Vagina (tissue), 2 donors: ENCODE measurements around the gene TSPEAR.

Experiments used
- POLR2A ChIP-seq, 2 donors: fragments of 450-650 bp; IDR thresholded peaks; one replicate each; pipeline ENCODE4 v1.6.1; 2017; ENCODE audit warnings: antibody characterized with exemption in 2 of 2, mild to moderate bottlenecking in 2 of 2, moderate library complexity in 2 of 2
- POLR2AphosphoS5 ChIP-seq, 2 donors: sonication (generic); formaldehyde crosslinking; IDR thresholded peaks; one replicate each; pipeline ENCODE4 v1.9.0; 2017; ENCODE audit warnings: antibody characterized with exemption in 2 of 2, mild to moderate bottlenecking in 2 of 2, low read depth in 1 of 2; ENCODE audit not compliant: insufficient read depth in 1 of 2
- TF ChIP-seq, protein P1 (sequence below), 3 experiments: fragments of 450-650 bp in 2 of 3; fragments of 200-600 bp in 1 of 3; sonication (generic) in 1 of 3; IDR thresholded peaks; one replicate each; pipeline ENCODE4 v1.5.1; 2017 to 2019; ENCODE audit warnings: antibody characterized with exemption in 3 of 3, mild to moderate bottlenecking in 2 of 3, moderate library complexity in 2 of 3

DNA sequence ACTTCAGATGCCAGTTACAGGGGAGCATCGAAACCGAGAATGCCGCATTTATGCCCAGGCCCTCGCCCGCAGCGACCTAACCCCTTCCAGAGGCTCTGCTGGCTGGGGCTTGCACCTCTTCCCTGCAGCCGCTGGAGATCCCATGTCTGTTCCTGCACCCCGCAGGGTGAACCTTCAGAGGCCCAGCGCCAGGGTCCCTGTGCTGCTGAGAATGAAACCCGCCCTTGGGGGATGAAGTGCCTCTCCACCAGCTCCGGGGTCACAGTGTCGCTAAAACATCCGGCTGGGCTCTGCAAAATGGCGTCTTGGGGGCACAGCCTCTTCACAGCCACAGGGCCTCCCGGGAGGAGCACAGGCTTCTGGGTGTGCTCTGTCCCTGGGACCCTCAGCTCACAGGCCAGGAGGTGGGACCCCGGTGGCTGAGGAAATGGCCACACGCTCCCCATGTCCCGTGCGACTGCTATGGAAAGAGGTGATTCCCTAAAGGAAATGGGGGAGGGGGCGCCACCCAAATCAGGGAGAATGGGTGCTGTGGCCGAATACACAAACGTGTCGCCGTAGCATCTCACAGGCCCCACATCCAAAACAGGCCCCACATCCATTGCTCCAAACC, 39.9 kb upstream of the TSPEAR start:
- TF ChIP-seq POLR2A (IDR thresholded peaks at IDR 0.05) (no peak), POLR2AphosphoS5 (IDR thresholded peaks at IDR 0.05; ENCODE audit: insufficient read depth in 1 of 2, low read depth in 1 of 2) (no peak)
- TF ChIP-seq, protein P1, sequence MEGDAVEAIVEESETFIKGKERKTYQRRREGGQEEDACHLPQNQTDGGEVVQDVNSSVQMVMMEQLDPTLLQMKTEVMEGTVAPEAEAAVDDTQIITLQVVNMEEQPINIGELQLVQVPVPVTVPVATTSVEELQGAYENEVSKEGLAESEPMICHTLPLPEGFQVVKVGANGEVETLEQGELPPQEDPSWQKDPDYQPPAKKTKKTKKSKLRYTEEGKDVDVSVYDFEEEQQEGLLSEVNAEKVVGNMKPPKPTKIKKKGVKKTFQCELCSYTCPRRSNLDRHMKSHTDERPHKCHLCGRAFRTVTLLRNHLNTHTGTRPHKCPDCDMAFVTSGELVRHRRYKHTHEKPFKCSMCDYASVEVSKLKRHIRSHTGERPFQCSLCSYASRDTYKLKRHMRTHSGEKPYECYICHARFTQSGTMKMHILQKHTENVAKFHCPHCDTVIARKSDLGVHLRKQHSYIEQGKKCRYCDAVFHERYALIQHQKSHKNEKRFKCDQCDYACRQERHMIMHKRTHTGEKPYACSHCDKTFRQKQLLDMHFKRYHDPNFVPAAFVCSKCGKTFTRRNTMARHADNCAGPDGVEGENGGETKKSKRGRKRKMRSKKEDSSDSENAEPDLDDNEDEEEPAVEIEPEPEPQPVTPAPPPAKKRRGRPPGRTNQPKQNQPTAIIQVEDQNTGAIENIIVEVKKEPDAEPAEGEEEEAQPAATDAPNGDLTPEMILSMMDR (IDR thresholded peaks at IDR 0.05): no peak
